SK-N-SH (cell line): Measurements from ENCODE around the gene MST1R. TPM values are rescaled to one million over a fixed set of nuclear protein-coding genes. Genes with fewer than 3 reads are reported as not detected.

Experiments used
- CTCF ChIA-PET: fragments of 300-600, 350-600 bp; formaldehyde crosslinking; extraction: SDS; loops from one replicate; lab custom pipeline; 2021; lab: Yijun Ruan, JAX
- POLR2A ChIA-PET: fragments of 350-600 bp; sonication (Branson Sonifier 250); formaldehyde crosslinking; extraction: SDS; loops from one replicate; lab custom pipeline; 2020; ENCODE audit warnings: antibody characterized with exemption, inconsistent platforms; lab: Yijun Ruan, JAX
- DNase-seq: peaks from one replicate; pipeline ENCODE4 v3.0.0; 2012
- H2AFZ ChIP-seq: fragments of 200-600 bp; sonication (generic); 2 replicates; pipeline ENCODE4 v1.8.1; 2016; ENCODE audit warnings: antibody characterized with exemption, mild to moderate bottlenecking, low read depth
- H3F3A ChIP-seq: fragments of 200-600 bp; sonication (generic); replicated peaks from 2 replicates; pipeline ENCODE3; 2016; ENCODE audit warnings: antibody characterized with exemption, mild to moderate bottlenecking; ENCODE audit not compliant: insufficient read depth
- H3K27ac ChIP-seq, 2 experiments: fragments of 200-500 bp in 1 of 2; fragments of 200-600 bp in 1 of 2; sonication (Bioruptor generic) in 1 of 2; sonication (generic), shearing (Covaris generic) in 1 of 2; 2 replicates each; pipeline versions ENCODE4 v1.5.1 to v1.6.1; 2014 to 2016; ENCODE audit warnings: low read depth in 2 of 2, inconsistent platforms in 1 of 2, low read length in 1 of 2, mild to moderate bottlenecking in 1 of 2, mixed read lengths in 1 of 2
- H3K27me3 ChIP-seq: fragments of 200-600 bp; sonication (generic), shearing (Covaris generic); 2 replicates; pipeline ENCODE4 v1.6.1; 2016; ENCODE audit warnings: mixed run types; ENCODE audit not compliant: insufficient read depth
- H3K36me3 ChIP-seq, 2 experiments: fragments of 200-500 bp in 1 of 2; fragments of 200-600 bp in 1 of 2; sonication (Bioruptor generic) in 1 of 2; sonication (generic) in 1 of 2; replicated peaks in 1 of 2; 2 replicates each; pipeline versions ENCODE3 to v1.5.1; 2014 to 2016; ENCODE audit warnings: low read length in 1 of 2, mild to moderate bottlenecking in 1 of 2; ENCODE audit not compliant: insufficient read depth in 2 of 2, control insufficient read depth in 1 of 2
- H3K4me1 ChIP-seq, 2 experiments: fragments of 200-500 bp in 1 of 2; fragments of 200-600 bp in 1 of 2; sonication (Bioruptor generic) in 1 of 2; sonication (generic), shearing (Covaris generic) in 1 of 2; 2 replicates each; pipeline versions ENCODE4 v1.5.1 to v1.6.1; 2014 to 2016; ENCODE audit warnings: low read depth in 1 of 2, low read length in 1 of 2, mixed run types in 1 of 2; ENCODE audit not compliant: insufficient read depth in 2 of 2, control insufficient read depth in 1 of 2
- H3K4me2 ChIP-seq: fragments of 200-600 bp; sonication (generic), shearing (Covaris generic); 2 replicates; pipeline ENCODE4 v1.6.1; 2017; ENCODE audit warnings: mixed run types
- H3K4me3 ChIP-seq, 2 experiments: fragments of 200-500 bp in 1 of 2; fragments of 200-600 bp in 1 of 2; sonication (Bioruptor generic) in 1 of 2; sonication (generic), shearing (Covaris generic) in 1 of 2; 2 replicates each; pipeline versions ENCODE4 v1.5.1 to v1.8.1; 2014 to 2016; ENCODE audit warnings: low read depth in 2 of 2, inconsistent platforms in 1 of 2, low read length in 1 of 2, mild to moderate bottlenecking in 1 of 2, mixed read lengths in 1 of 2, moderate library complexity in 1 of 2
- H3K79me2 ChIP-seq: fragments of 200-600 bp; sonication (generic); 2 replicates; pipeline ENCODE4 v1.8.1; 2017; ENCODE audit warnings: mild to moderate bottlenecking; ENCODE audit not compliant: insufficient read depth
- H3K9ac ChIP-seq: fragments of 200-600 bp; sonication (generic); 2 replicates; pipeline ENCODE4 v1.6.1; 2017; ENCODE audit warnings: mixed run types
- H3K9me2 ChIP-seq: fragments of 200-600 bp; sonication (generic); 2 replicates; pipeline ENCODE4 v1.6.1; 2017; ENCODE audit warnings: mixed run types
- H3K9me3 ChIP-seq: fragments of 200-600 bp; sonication (generic); 2 replicates; pipeline ENCODE4 v1.6.1; 2017; ENCODE audit warnings: mixed run types, mild to moderate bottlenecking, moderate library complexity
- H4K20me1 ChIP-seq: fragments of 200-600 bp; sonication (generic); 2 replicates; pipeline ENCODE4 v1.6.1; 2017; ENCODE audit warnings: mild to moderate bottlenecking, mixed run types; ENCODE audit not compliant: insufficient read depth
- ELF1 ChIP-seq: IDR thresholded peaks from 2 replicates; pipeline ENCODE4 v1.4.0; 2012
- EZH2phosphoT487 ChIP-seq: fragments of 200-600 bp; sonication (generic); IDR thresholded peaks from 2 replicates; pipeline ENCODE4 v1.6.1; 2017; ENCODE audit warnings: low read depth, mixed run types, mild to moderate bottlenecking, antibody characterized with exemption, moderate library complexity, borderline replicate concordance
- FOSL2 ChIP-seq: IDR thresholded peaks from 2 replicates; pipeline ENCODE4 v1.4.0; 2012; ENCODE audit warnings: low read depth, mild to moderate bottlenecking, moderate library complexity, borderline replicate concordance
- FOXJ3 ChIP-seq: sonication (generic); formaldehyde crosslinking; IDR thresholded peaks from 2 replicates; pipeline ENCODE4 v1.5.1; 2020; ENCODE audit warnings: mild to moderate bottlenecking, missing genetic modification reagents
- FOXM1 ChIP-seq: IDR thresholded peaks from 2 replicates; pipeline ENCODE4 v1.4.0; 2012; ENCODE audit warnings: low read depth, mild to moderate bottlenecking
- GABPA ChIP-seq: IDR thresholded peaks from 2 replicates; pipeline ENCODE4 v1.4.0; 2012; ENCODE audit warnings: low read depth, mild to moderate bottlenecking
- JUND ChIP-seq: IDR thresholded peaks from 2 replicates; pipeline ENCODE4 v1.4.0; 2012
- MEF2A ChIP-seq: IDR thresholded peaks from 2 replicates; pipeline ENCODE4 v1.4.0; 2012; ENCODE audit warnings: low read depth, borderline replicate concordance
- MXI1 ChIP-seq: IDR thresholded peaks from 2 replicates; pipeline ENCODE4 v1.6.1; 2012; ENCODE audit warnings: mild to moderate bottlenecking, low read depth, low read length, improper control_type of control experiment
- NRF1 ChIP-seq: IDR thresholded peaks from 2 replicates; pipeline ENCODE4 v1.6.1; 2012; ENCODE audit warnings: low read depth, mild to moderate bottlenecking, low read length
- RAD21 ChIP-seq: IDR thresholded peaks from 2 replicates; pipeline ENCODE4 v1.6.1; 2012; ENCODE audit warnings: mild to moderate bottlenecking, low read length
- RFX5 ChIP-seq: IDR thresholded peaks from 2 replicates; pipeline ENCODE4 v1.6.1; 2012; ENCODE audit warnings: mild to moderate bottlenecking, improper control_type of control experiment, low read length
- SIN3A ChIP-seq: IDR thresholded peaks from 2 replicates; pipeline ENCODE4 v1.6.1; 2012; ENCODE audit warnings: low read depth, mild to moderate bottlenecking, low read length, moderate library complexity, borderline replicate concordance
- SMC3 ChIP-seq: IDR thresholded peaks from 2 replicates; pipeline ENCODE4 v1.6.1; 2012; ENCODE audit warnings: low read depth, low read length, improper control_type of control experiment
- TCF12 ChIP-seq: IDR thresholded peaks from 2 replicates; pipeline ENCODE4 v1.4.0; 2012
- TEAD4 ChIP-seq: IDR thresholded peaks from 2 replicates; pipeline ENCODE4 v1.4.0; 2012; ENCODE audit warnings: mild to moderate bottlenecking, borderline replicate concordance; ENCODE audit not compliant: insufficient read depth
- YY1 ChIP-seq: IDR thresholded peaks from 2 replicates; pipeline ENCODE4 v1.4.0; 2012; ENCODE audit warnings: low read depth, mild to moderate bottlenecking
- WGBS: methylation state at CpG from one replicate; pipeline ENCODE4 v1.1.6; 2017; ENCODE audit warnings: low lambda C conversion rate; 5-methylcytosine and 5-hydroxymethylcytosine counted together
- polyA plus RNA-seq, 3 experiments: library from polyadenylated mRNA; depleted of rRNA; stranded (reverse); fragments of >200 nt; gene quantifications; 2 replicates each; pipeline ENCODE4 v1.2.3, GENCODE V29; 2012
- TF ChIP-seq, protein P1 (sequence below): IDR thresholded peaks from 2 replicates; pipeline ENCODE4 v1.4.0; 2012; ENCODE audit warnings: low read depth, borderline replicate concordance
- TF ChIP-seq, protein P2 (sequence below): IDR thresholded peaks from 2 replicates; pipeline ENCODE4; 2012
- TF ChIP-seq, protein P3 (sequence below): fragments of 200-600 bp; sonication (generic); IDR thresholded peaks from 2 replicates; pipeline ENCODE4 v1.6.1; 2017; ENCODE audit warnings: antibody characterized with exemption, mild to moderate bottlenecking, moderate library complexity
- TF ChIP-seq, protein P4 (sequence below): IDR thresholded peaks from 2 replicates; pipeline ENCODE4 v1.4.0; 2012; ENCODE audit warnings: low read depth

Gene MST1R
- polyA plus RNA-seq, 1 of the 3 experiments (the other 2 are of a cell fraction), result 0.23 TPM

DNA sequence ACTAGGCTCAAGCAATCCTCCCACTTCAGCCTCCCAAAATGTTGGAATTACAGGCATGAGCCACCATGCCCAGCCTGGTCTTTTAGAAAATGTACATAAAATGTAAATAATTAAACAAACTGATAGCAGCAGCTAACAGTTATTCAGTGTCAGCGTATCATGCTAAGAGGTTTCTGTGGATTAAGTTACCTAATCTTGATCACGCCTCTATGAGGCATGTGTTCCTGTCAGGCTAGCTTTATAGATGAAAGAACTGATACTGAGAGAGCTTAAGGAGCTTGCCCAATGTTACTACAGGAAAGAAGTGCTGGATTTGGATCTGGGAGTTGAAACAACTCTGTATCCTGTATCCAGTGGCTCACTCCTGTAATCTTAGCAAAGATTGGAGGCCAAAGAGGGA is 11.2 kb upstream of the MST1R start:
- ChIA-PET CTCF (interaction anchor here (1.3 kb wide), 1 partner anchor 15 kb away, joined by 3 read pairs; the partner anchor contains the start of gene MON1A), POLR2A (interaction anchor here (1.3 kb wide), 1 partner anchor 25 kb away, joined by 3 read pairs; the partner anchor contains the start of gene RBM6)
- Histone ChIP-seq H3K79me2 (no peaks in the 10 kb centered on the region), H3F3A (no peaks in the 10 kb centered on the region), H3K27ac (no peak overlapping the region), H4K20me1 (no peaks in the 10 kb centered on the region), H3K27me3 (no peaks in the 10 kb centered on the region), H3K9ac (no peak overlapping the region), H3K9me2 (no peaks in the 10 kb centered on the region), H3K4me1 (peaks cover 0 to 3% of the 10 kb centered on the region in 2 experiments; a peak in 1 of 4 replicates), H3K9me3 (no peaks in the 10 kb centered on the region), H3K36me3 (peaks cover 0 to 6% of the 10 kb centered on the region in 2 experiments), H3K4me2 (no peak overlapping the region)
- 96% methylated on average over 2 of the region's 2 CpGs for WGBS
- DNase-seq, result no peak
- no peak for TF ChIP-seq ELF1
- no peak for TF ChIP-seq SMC3
- TF ChIP-seq FOXM1, result no peak
- TF ChIP-seq TCF12, result no peak
- TF ChIP-seq EZH2phosphoT487, result no peak
- no peak for TF ChIP-seq MXI1
- TF ChIP-seq SIN3A, result no peak
- TF ChIP-seq, protein P1, sequence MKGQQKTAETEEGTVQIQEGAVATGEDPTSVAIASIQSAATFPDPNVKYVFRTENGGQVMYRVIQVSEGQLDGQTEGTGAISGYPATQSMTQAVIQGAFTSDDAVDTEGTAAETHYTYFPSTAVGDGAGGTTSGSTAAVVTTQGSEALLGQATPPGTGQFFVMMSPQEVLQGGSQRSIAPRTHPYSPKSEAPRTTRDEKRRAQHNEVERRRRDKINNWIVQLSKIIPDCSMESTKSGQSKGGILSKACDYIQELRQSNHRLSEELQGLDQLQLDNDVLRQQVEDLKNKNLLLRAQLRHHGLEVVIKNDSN, result no peak
- TF ChIP-seq YY1, result no peak
- TF ChIP-seq FOSL2, result no peak
- no peak for TF ChIP-seq NRF1
- TF ChIP-seq, protein P2, sequence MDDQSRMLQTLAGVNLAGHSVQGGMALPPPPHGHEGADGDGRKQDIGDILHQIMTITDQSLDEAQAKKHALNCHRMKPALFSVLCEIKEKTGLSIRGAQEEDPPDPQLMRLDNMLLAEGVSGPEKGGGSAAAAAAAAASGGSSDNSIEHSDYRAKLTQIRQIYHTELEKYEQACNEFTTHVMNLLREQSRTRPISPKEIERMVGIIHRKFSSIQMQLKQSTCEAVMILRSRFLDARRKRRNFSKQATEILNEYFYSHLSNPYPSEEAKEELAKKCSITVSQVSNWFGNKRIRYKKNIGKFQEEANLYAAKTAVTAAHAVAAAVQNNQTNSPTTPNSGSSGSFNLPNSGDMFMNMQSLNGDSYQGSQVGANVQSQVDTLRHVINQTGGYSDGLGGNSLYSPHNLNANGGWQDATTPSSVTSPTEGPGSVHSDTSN, result no peak
- TF ChIP-seq TEAD4, result no peak
- TF ChIP-seq, all 33 proteins: peak for 0
- H3K4me3 ChIP-seq, result no peak overlapping the region
- H2AFZ ChIP-seq, result no peak overlapping the region

DNA sequence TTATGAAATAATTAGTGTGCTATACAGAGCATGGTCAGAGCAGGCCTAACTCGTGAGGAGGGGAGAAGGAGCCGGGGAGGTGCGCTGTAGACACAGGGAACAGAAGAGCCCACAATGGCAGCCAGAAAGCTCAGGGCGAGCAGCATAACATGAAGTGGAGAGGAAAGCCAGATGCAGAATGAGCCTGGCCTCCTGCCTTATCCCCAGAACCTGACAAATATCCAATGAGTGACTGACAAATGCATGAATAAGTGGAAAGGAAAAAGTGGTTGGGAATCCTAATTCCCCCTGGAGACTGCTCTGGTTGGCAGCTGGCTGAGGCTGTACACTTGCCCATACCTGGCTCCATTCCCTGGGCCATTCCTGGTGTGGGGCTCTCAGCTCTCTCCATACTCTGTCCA is 9.2 kb upstream of the MST1R start:
- Histone ChIP-seq H3F3A (no peaks in the 10 kb centered on the region), H3K9ac (no peak overlapping the region), H4K20me1 (no peaks in the 10 kb centered on the region), H3K36me3 (peaks cover 0 to 7% of the 10 kb centered on the region in 2 experiments), H2AFZ (no peak overlapping the region), H3K27me3 (no peaks in the 10 kb centered on the region), H3K79me2 (no peaks in the 10 kb centered on the region), H3K4me2 (no peak overlapping the region), H3K4me3 (no peak overlapping the region), H3K9me3 (no peaks in the 10 kb centered on the region), H3K4me1 (peaks cover 0 to 3% of the 10 kb centered on the region in 2 experiments; a peak in 1 of 4 replicates), H3K27ac (peak overlapping the region in 1 of 2 experiments; percentile 18; a peak in 1 of 4 replicates), H3K9me2 (no peaks in the 10 kb centered on the region)
- 92% methylated on average over 4 of the region's 4 CpGs for WGBS
- TF ChIP-seq FOXJ3 (CRISPR knock-in tag), result no peak
- TF ChIP-seq ELF1, result no peak
- TF ChIP-seq MEF2A, result no peak
- no peak for TF ChIP-seq RFX5
- TF ChIP-seq, protein P3, sequence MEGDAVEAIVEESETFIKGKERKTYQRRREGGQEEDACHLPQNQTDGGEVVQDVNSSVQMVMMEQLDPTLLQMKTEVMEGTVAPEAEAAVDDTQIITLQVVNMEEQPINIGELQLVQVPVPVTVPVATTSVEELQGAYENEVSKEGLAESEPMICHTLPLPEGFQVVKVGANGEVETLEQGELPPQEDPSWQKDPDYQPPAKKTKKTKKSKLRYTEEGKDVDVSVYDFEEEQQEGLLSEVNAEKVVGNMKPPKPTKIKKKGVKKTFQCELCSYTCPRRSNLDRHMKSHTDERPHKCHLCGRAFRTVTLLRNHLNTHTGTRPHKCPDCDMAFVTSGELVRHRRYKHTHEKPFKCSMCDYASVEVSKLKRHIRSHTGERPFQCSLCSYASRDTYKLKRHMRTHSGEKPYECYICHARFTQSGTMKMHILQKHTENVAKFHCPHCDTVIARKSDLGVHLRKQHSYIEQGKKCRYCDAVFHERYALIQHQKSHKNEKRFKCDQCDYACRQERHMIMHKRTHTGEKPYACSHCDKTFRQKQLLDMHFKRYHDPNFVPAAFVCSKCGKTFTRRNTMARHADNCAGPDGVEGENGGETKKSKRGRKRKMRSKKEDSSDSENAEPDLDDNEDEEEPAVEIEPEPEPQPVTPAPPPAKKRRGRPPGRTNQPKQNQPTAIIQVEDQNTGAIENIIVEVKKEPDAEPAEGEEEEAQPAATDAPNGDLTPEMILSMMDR, result no peak
- TF ChIP-seq JUND, result no peak
- TF ChIP-seq GABPA, result no peak
- no peak for TF ChIP-seq RAD21
- no peak for TF ChIP-seq TEAD4
- no peak for TF ChIP-seq FOSL2
- TF ChIP-seq MXI1, result no peak; the same call in 1 of the 2 replicates
- no peak for TF ChIP-seq SMC3
- TF ChIP-seq, protein P4, sequence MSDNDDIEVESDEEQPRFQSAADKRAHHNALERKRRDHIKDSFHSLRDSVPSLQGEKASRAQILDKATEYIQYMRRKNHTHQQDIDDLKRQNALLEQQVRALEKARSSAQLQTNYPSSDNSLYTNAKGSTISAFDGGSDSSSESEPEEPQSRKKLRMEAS, result no peak
- no peak for TF ChIP-seq EZH2phosphoT487
- POLR2A ChIA-PET, result interaction anchor here (0.8 to 1.7 kb wide), 3 partner anchors 17 to 110 kb away, joined by 3 to 8 read pairs (median 4); partner anchors contain the start of genes INKA1, MON1A and RBM6
- CTCF ChIA-PET, result interaction anchor here (0.8 to 1.0 kb wide), 2 partner anchors 46 to 373 kb away, joined by 3 read pairs; no protein-coding TSS in a partner anchor
- peak; percentile 66 for DNase-seq
